VCaP (cell line): ENCODE data around the gene CXCL5.

Source experiments
- H3K27ac ChIP-seq: fragments of 450-650 bp; 2 replicates; pipeline ENCODE4 v1.5.1; 2017
- TF ChIP-seq, protein P1 (sequence below): fragments of 450-650 bp; conservative IDR thresholded peaks from 2 replicates; pipeline ENCODE4 v1.5.1; 2017; ENCODE audit warnings: mild to moderate bottlenecking, moderate library complexity

The CXCL5 gene

GRCh38 chr4:74030285-74030684, 31.8 kb upstream of the CXCL5 start:
- H3K27ac ChIP-seq, result no peak overlapping the region
- TF ChIP-seq, protein P1, sequence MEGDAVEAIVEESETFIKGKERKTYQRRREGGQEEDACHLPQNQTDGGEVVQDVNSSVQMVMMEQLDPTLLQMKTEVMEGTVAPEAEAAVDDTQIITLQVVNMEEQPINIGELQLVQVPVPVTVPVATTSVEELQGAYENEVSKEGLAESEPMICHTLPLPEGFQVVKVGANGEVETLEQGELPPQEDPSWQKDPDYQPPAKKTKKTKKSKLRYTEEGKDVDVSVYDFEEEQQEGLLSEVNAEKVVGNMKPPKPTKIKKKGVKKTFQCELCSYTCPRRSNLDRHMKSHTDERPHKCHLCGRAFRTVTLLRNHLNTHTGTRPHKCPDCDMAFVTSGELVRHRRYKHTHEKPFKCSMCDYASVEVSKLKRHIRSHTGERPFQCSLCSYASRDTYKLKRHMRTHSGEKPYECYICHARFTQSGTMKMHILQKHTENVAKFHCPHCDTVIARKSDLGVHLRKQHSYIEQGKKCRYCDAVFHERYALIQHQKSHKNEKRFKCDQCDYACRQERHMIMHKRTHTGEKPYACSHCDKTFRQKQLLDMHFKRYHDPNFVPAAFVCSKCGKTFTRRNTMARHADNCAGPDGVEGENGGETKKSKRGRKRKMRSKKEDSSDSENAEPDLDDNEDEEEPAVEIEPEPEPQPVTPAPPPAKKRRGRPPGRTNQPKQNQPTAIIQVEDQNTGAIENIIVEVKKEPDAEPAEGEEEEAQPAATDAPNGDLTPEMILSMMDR, result no peak

DNA sequence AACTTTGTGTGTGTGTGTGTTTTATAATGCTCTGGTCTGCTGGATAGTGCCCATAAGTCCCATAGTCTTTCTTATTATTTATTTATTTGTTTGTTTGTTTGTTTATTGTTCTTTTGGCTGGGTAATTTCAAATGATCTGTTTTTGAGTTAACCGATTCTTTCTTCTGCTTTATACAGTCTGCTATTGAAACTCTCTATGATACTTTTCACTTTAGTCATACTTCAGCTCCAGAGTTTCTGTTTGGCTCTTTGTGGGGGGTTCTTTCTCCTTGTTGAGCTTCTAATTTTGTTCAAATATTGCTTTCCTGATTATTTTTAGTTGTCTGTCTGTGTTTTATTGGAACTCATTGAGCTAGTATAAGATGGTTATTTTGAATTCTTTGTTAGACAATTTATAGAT, 30.0 kb upstream of the CXCL5 start:
- TF ChIP-seq, protein P1, result no peak
- no peak overlapping the region for H3K27ac ChIP-seq

DNA sequence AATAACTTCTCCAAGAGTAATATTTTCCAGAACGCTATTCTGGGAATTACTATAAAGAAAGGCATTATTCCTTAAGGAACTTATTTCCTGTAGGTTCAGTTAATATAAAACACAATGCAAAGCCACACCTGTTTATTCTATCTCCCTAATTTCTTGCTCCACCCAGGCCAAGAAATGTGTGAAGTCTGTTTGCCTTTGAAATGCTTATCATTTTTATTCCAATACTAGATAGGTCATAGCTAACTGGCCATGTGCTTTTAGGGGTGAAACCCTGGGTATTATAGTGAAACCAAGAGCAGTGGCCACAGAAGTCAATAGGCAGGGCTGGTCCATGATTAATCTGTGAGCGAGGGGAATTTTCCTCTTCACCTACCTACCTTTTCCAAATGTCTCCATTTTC, 25.2 kb upstream of the CXCL5 start:
- H3K27ac ChIP-seq, result no peak overlapping the region
- TF ChIP-seq, protein P1, result no peak

GRCh38 chr4:74021601-74022000, 23.1 kb upstream of the CXCL5 start:
- H3K27ac ChIP-seq, result no peak overlapping the region
- TF ChIP-seq, protein P1, result no peak

GRCh38 chr4:74018771-74019170, 20.3 kb upstream of the CXCL5 start:
- TF ChIP-seq, protein P1, result no peak
- H3K27ac ChIP-seq, result no peak overlapping the region

GRCh38 chr4:74018116-74018515, 19.6 kb upstream of the CXCL5 start:
- no peak overlapping the region for H3K27ac ChIP-seq
- TF ChIP-seq, protein P1, result no peak

GRCh38 chr4:74016068-74016467, 17.6 kb upstream of the CXCL5 start:
- TF ChIP-seq, protein P1, result no peak
- H3K27ac ChIP-seq, result no peak overlapping the region
